Measurements from ENCODE around the gene IGFBP4. TPM values are rescaled to one million over a fixed set of nuclear protein-coding genes. Genes with fewer than 3 reads are reported as not detected.

IGFBP4 gene
- total and polyA plus RNA-seq, 2 of the 4 experiments (the other 2 are of a cell fraction), result 308 to 1,187 TPM

DNA sequence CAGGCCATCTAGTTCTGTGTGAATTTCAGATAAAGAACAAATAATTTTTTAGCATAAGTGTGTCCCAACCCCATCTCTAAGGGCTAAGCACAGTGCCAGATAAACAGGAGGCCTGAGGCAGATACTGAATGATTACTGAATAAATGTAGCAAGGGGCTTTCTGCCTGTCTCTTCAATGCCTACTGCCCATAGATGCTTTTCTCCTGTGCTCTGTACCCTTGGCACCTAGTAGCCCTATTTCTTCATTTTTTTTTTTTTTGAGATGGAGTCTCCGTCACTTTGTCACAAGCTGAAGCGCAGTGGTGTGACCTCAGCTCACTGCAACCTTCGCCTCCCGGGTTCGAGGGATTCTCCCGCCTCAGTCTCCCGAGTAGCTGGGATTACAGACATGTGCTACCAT is 25.3 kb downstream of the IGFBP4 start:
- no peak overlapping the region for H3K4me3 ChIP-seq (ENCODE audit: insufficient read depth, low read depth, low read length)
- ChIA-PET POLR2A (ENCODE audit: unreplicated experiment) (no interaction called here), CTCF (no interaction called here)
- no peak overlapping the region for H4K5ac ChIP-seq (ENCODE audit: low read depth, low read length)
- H2AK5ac ChIP-seq (ENCODE audit: low read depth, low read length), result no peak overlapping the region; the same call in 1 of the 2 replicates
- no peak overlapping the region for H3K27ac ChIP-seq (ENCODE audit: insufficient read depth, low read length)
- intact Hi-C loops (cut with micrococcal nuclease), result no loop called here
- peaks cover 16% of the 10 kb centered on the region for H3K4me1 ChIP-seq (ENCODE audit: control insufficient read depth, insufficient read depth, low read length)
- H2AFZ ChIP-seq (replicated peaks; ENCODE audit: low read length, poor library complexity), result no peak overlapping the region
- H4K91ac ChIP-seq (ENCODE audit: insufficient read depth, low read depth, low read length), result no peak overlapping the region; the same call in 1 of the 2 replicates
- BruUV-seq (replicated peaks), result no TSS peak
- H4K8ac ChIP-seq (ENCODE audit: low read depth in 2 of 2, low read length in 2 of 2), result no peak overlapping the region
- DNase-seq, result no peak
- H3K9me1 ChIP-seq (ENCODE audit: insufficient read depth, low read length), result peaks cover 21% of the 10 kb centered on the region; the same call in 1 of the 2 replicates
- ATAC-seq (ENCODE audit: low read depth), result no peak
- H3K56ac ChIP-seq (ENCODE audit: extremely low read depth, insufficient read depth, low read length), result no peak overlapping the region
- no peaks in the 10 kb centered on the region for H3K9me3 ChIP-seq (ENCODE audit: control insufficient read depth, insufficient read depth, low read length)
- no peaks in the 10 kb centered on the region for H3K27me3 ChIP-seq (ENCODE audit: control insufficient read depth, insufficient read depth, low read length)
- H2BK120ac ChIP-seq (ENCODE audit: low read depth, low read length), result no peak overlapping the region
- in situ Hi-C loops (cut with MboI; ENCODE audit: low sequenced_read_pairs), result no loop called here
- no peak overlapping the region for H3K9ac ChIP-seq (ENCODE audit: low read depth, low read length)
- no peak overlapping the region for H3K4ac ChIP-seq (ENCODE audit: low read depth, low read length)
- dilution Hi-C loops (cut with HindIII; ENCODE audit: low sequenced_read_pairs, unreplicated experiment), result no loop called here
- peak overlapping the region; percentile 3; the same call in 1 of the 2 replicates for H2BK20ac ChIP-seq (ENCODE audit: low read depth, low read length)
- TF ChIP-seq POLR2A (IDR thresholded peaks at IDR 0.05; ENCODE audit: low read depth, low read length) (0 out of 2 replicates have a peak, but pooled peaks have one; percentile 4), MXI1 (IDR thresholded peaks at IDR 0.05; ENCODE audit: borderline replicate concordance, low read depth, low read length) (no peak)
- TF ChIP-seq, protein P1, sequence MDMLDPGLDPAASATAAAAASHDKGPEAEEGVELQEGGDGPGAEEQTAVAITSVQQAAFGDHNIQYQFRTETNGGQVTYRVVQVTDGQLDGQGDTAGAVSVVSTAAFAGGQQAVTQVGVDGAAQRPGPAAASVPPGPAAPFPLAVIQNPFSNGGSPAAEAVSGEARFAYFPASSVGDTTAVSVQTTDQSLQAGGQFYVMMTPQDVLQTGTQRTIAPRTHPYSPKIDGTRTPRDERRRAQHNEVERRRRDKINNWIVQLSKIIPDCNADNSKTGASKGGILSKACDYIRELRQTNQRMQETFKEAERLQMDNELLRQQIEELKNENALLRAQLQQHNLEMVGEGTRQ (IDR thresholded peaks at IDR 0.05; ENCODE audit: low read depth, low read length), result no peak
- TF ChIP-seq, protein P2, sequence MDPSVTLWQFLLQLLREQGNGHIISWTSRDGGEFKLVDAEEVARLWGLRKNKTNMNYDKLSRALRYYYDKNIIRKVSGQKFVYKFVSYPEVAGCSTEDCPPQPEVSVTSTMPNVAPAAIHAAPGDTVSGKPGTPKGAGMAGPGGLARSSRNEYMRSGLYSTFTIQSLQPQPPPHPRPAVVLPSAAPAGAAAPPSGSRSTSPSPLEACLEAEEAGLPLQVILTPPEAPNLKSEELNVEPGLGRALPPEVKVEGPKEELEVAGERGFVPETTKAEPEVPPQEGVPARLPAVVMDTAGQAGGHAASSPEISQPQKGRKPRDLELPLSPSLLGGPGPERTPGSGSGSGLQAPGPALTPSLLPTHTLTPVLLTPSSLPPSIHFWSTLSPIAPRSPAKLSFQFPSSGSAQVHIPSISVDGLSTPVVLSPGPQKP (IDR thresholded peaks at IDR 0.05; ENCODE audit: borderline replicate concordance, low read depth, low read length), result no peak
- H3K14ac ChIP-seq (replicated peaks; ENCODE audit: low read depth, low read length), result no peak overlapping the region
- no peaks in the 10 kb centered on the region; the same call in 1 of the 2 replicates for H4K20me1 ChIP-seq (ENCODE audit: insufficient read depth, low read length)
- no peak overlapping the region for H3K4me2 ChIP-seq (ENCODE audit: low read depth, low read length)
- H3K79me1 ChIP-seq (ENCODE audit: low read depth in 1 of 2, low read length in 2 of 2), result peaks cover 0 to 12% of the 10 kb centered on the region in 2 experiments; a peak in 1 of 4 replicates
- H2BK15ac ChIP-seq (ENCODE audit: low read depth, low read length), result no peak overlapping the region
- no peak overlapping the region for H3K18ac ChIP-seq (ENCODE audit: low read depth, low read length)
- no peak overlapping the region for H3K23ac ChIP-seq (ENCODE audit: low read depth, low read length)
- no peak overlapping the region for H2AK9ac ChIP-seq (replicated peaks; ENCODE audit: low read depth, low read length, poor library complexity)
- WGBS, 2 experiments (ENCODE audit: extremely low coverage in 2 of 2, insufficient read length in 1 of 2), result no CpG with 5 or more reads among the region's 7 CpGs
- peak overlapping the region; percentile 28 for H2BK5ac ChIP-seq (ENCODE audit: low read depth, low read length, poor library complexity, severe bottlenecking)
- H3K36me3 ChIP-seq (ENCODE audit: control insufficient read depth, insufficient read depth, low read length), result no peaks in the 10 kb centered on the region
